SK-N-SH treated with all-trans-retinoic acid at 6 μM for 48 hours (cell line): ENCODE measurements around the gene ESM1.
A peak's percentile ranks its signal among the peaks of the same experiment; 100 is the strongest.

Source experiments
- ATAC-seq: fragments of 200-7000 bp; cut with Tn5 transposase; 3 replicates; pipeline ENCODE4 v1.9.1; 2020; ENCODE audit warnings: mild to moderate bottlenecking, moderate library complexity
- ARNTL ChIP-seq: fragments of 450-650 bp; formaldehyde crosslinking; IDR thresholded peaks from 2 replicates; pipeline ENCODE4 v1.5.0; 2020; ENCODE audit warnings: low read depth, mild to moderate bottlenecking, moderate library complexity, borderline replicate concordance
- BACH2 ChIP-seq: fragments of 250-450 bp; sonication (Bioruptor Pico); IDR thresholded peaks from 2 replicates; pipeline ENCODE4 v1.9.0; 2021; ENCODE audit warnings: mild to moderate bottlenecking, borderline replicate concordance
- CSDC2 ChIP-seq: fragments of 250-450 bp; sonication (Bioruptor Pico); IDR thresholded peaks from 2 replicates; pipeline ENCODE4 v1.5.0; 2020; ENCODE audit warnings: mild to moderate bottlenecking, moderate library complexity
- GLIS3 ChIP-seq: fragments of 250-450 bp; sonication (Bioruptor Pico); IDR thresholded peaks from 2 replicates; pipeline ENCODE4 v1.5.0; 2020; ENCODE audit warnings: mild to moderate bottlenecking, moderate library complexity
- ISL1 ChIP-seq: fragments of 250-450 bp; sonication (Bioruptor Pico); IDR thresholded peaks from 2 replicates; pipeline ENCODE4 v2.1.2; 2022; ENCODE audit warnings: mild to moderate bottlenecking, moderate library complexity
- OSR1 ChIP-seq: fragments of 250-450 bp; sonication (Bioruptor Pico); IDR thresholded peaks from 2 replicates; pipeline ENCODE4 v1.8.0; 2022; ENCODE audit warnings: moderate library complexity, mild to moderate bottlenecking, inconsistent platforms
- PPARA ChIP-seq: fragments of 250-450 bp; sonication (Bioruptor Pico); IDR thresholded peaks from 2 replicates; pipeline ENCODE4 v1.5.0; 2020; ENCODE audit warnings: mild to moderate bottlenecking, borderline replicate concordance
- RARB ChIP-seq: fragments of 250-450 bp; sonication (Bioruptor Pico); IDR thresholded peaks from 2 replicates; pipeline ENCODE4 v1.8.0; 2021; ENCODE audit warnings: mild to moderate bottlenecking, moderate library complexity
- SNAI2 ChIP-seq: fragments of 250-450 bp; sonication (Bioruptor Pico); IDR thresholded peaks from 2 replicates; pipeline ENCODE4 v1.5.0; 2020; ENCODE audit warnings: mild to moderate bottlenecking, moderate library complexity
- TCF4 ChIP-seq: fragments of 250-450 bp; sonication (Bioruptor Pico); IDR thresholded peaks from 2 replicates; pipeline ENCODE4 v1.8.0; 2021; ENCODE audit warnings: mild to moderate bottlenecking, moderate library complexity, borderline replicate concordance
- TOX ChIP-seq: fragments of 250-450 bp; sonication (Bioruptor Pico); IDR thresholded peaks from 2 replicates; pipeline ENCODE4 v1.8.0; 2021; ENCODE audit warnings: mild to moderate bottlenecking, moderate library complexity, borderline replicate concordance
- ZC3H10 ChIP-seq: fragments of 250-450 bp; sonication (Bioruptor Pico); IDR thresholded peaks from 2 replicates; pipeline ENCODE4 v1.5.1; 2021; ENCODE audit warnings: mild to moderate bottlenecking, moderate library complexity
- ZFP3 ChIP-seq: fragments of 250-450 bp; sonication (Bioruptor Pico); IDR thresholded peaks from 2 replicates; pipeline ENCODE4 v1.5.0; 2020; ENCODE audit warnings: mild to moderate bottlenecking, moderate library complexity
- ZFP30 ChIP-seq: fragments of 450-650 bp; formaldehyde crosslinking; IDR thresholded peaks from 2 replicates; pipeline ENCODE4 v1.5.0; 2022; ENCODE audit warnings: mild to moderate bottlenecking, moderate library complexity
- ZNF565 ChIP-seq: fragments of 450-650 bp; formaldehyde crosslinking; conservative IDR thresholded peaks from 2 replicates; pipeline ENCODE4 v1.5.0; 2020; ENCODE audit warnings: low read depth, mild to moderate bottlenecking, moderate library complexity
- ZNF70 ChIP-seq: fragments of 450-650 bp; formaldehyde crosslinking; IDR thresholded peaks from 2 replicates; pipeline ENCODE4 v1.5.0; 2020; ENCODE audit warnings: mild to moderate bottlenecking, moderate library complexity
- ZNF8 ChIP-seq: fragments of 450-650 bp; formaldehyde crosslinking; IDR thresholded peaks from 2 replicates; pipeline ENCODE4 v1.5.0; 2020; ENCODE audit warnings: mild to moderate bottlenecking, moderate library complexity
- TF ChIP-seq, protein P1 (sequence below): fragments of 250-450 bp; sonication (Bioruptor Pico); IDR thresholded peaks from 2 replicates; pipeline ENCODE4 v1.5.1; 2020; ENCODE audit warnings: low read depth, mild to moderate bottlenecking, moderate library complexity
- TF ChIP-seq, protein P2 (sequence below): fragments of 250-450 bp; sonication (Bioruptor Pico); IDR thresholded peaks from 2 replicates; pipeline ENCODE4 v1.8.0; 2021; ENCODE audit warnings: low read depth, mild to moderate bottlenecking, moderate library complexity, borderline replicate concordance
- TF ChIP-seq, protein P3 (sequence below): fragments of 250-450 bp; sonication (Bioruptor Pico); IDR thresholded peaks from 2 replicates; pipeline ENCODE4 v1.5.1; 2021; ENCODE audit warnings: mild to moderate bottlenecking, moderate library complexity
- TF ChIP-seq, protein P4 (sequence below): fragments of 250-450 bp; sonication (Bioruptor Pico); IDR thresholded peaks from 2 replicates; pipeline ENCODE4 v1.5.0; 2020; ENCODE audit warnings: mild to moderate bottlenecking, moderate library complexity

The ESM1 gene

DNA sequence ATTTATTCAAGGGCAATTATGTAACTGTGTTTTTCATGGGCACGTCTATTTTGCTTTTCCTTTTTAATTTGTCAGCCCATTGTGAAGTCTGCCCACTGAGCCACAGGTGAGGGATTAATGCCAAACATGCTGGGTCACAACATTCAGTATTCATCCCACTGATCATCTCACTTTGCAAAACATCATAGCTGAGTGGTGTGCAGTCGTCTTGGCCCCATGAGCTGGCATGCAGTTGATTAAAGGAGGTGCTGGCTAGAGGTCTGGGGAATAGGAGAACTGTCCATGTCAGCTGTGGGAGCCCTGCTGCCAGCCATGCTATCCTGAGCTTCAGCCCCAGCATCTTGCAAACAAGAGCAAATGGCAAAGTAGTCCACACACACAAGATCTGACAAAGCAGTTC lies 11.7 kb upstream of the ESM1 start:
- TF ChIP-seq ZFP3 (CRISPR knock-in tag), result no peak
- TF ChIP-seq, protein P1, sequence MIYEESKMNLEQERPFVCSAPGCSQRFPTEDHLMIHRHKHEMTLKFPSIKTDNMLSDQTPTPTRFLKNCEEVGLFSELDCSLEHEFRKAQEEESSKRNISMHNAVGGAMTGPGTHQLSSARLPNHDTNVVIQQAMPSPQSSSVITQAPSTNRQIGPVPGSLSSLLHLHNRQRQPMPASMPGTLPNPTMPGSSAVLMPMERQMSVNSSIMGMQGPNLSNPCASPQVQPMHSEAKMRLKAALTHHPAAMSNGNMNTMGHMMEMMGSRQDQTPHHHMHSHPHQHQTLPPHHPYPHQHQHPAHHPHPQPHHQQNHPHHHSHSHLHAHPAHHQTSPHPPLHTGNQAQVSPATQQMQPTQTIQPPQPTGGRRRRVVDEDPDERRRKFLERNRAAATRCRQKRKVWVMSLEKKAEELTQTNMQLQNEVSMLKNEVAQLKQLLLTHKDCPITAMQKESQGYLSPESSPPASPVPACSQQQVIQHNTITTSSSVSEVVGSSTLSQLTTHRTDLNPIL, result no peak
- no peak for TF ChIP-seq PPARA (CRISPR knock-in tag)
- TF ChIP-seq, all 23 proteins: peak for 0
- ATAC-seq, result no peak; the same call in 2 of the 3 replicates

DNA sequence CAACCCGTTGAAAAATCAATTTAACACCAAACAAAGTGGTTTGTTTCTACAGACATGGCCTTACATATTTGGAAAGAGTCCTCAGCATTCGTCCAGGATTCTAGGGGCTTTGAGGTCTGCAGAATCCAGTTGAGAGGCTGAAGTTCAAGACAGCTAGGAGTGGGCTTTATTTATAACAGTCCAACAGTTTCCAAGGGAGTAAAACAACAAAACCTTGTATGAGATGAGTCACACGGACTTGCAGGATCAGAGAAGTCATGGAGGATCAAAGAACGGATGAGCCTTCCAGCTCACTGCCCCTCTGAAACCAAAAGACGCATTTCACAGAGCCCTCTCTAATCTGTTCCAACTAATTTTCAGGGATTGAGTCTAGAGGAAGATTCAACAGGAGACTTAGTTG lies 11.1 kb upstream of the ESM1 start:
- TF ChIP-seq CSDC2 (CRISPR knock-in tag) (no peak), GLIS3 (CRISPR knock-in tag) (no peak), ZNF70 (CRISPR knock-in tag) (no peak), PPARA (CRISPR knock-in tag) (no peak), RARB (no peak)
- TF ChIP-seq, protein P1, result no peak
- peak; percentile 58 for ATAC-seq

DNA sequence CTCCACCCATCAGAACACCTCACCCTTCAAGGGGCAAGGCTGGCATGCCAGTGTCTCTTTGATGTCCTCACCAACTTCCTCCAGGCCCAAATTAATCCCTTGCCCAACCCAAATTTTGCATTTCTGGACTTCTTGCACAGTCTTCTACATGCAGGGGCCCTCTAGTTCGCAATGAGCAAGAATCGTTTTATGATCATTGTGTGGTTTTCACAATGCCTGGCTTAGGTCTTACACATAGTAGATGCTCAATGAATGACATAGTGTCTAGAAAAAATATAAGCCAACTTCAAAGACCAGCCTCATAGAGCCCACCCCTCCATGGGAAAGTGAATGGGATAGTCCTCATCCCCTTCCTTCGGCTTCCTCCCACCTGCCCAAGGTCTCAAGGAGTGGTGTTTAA lies 9.8 kb upstream of the ESM1 start:
- TF ChIP-seq OSR1 (no peak), PPARA (CRISPR knock-in tag) (no peak), ISL1 (CRISPR knock-in tag) (no peak), ZNF565 (no peak), SNAI2 (CRISPR knock-in tag) (no peak), ZFP3 (CRISPR knock-in tag) (no peak), ZFP30 (no peak), ZNF8 (CRISPR knock-in tag) (no peak), GLIS3 (CRISPR knock-in tag) (no peak), ARNTL (CRISPR knock-in tag) (no peak), ZC3H10 (CRISPR knock-in tag) (no peak), TCF4 (no peak), RARB (no peak), BACH2 (CRISPR knock-in tag) (no peak), TOX (CRISPR knock-in tag) (no peak), ZNF70 (CRISPR knock-in tag) (no peak)
- TF ChIP-seq, protein P2, sequence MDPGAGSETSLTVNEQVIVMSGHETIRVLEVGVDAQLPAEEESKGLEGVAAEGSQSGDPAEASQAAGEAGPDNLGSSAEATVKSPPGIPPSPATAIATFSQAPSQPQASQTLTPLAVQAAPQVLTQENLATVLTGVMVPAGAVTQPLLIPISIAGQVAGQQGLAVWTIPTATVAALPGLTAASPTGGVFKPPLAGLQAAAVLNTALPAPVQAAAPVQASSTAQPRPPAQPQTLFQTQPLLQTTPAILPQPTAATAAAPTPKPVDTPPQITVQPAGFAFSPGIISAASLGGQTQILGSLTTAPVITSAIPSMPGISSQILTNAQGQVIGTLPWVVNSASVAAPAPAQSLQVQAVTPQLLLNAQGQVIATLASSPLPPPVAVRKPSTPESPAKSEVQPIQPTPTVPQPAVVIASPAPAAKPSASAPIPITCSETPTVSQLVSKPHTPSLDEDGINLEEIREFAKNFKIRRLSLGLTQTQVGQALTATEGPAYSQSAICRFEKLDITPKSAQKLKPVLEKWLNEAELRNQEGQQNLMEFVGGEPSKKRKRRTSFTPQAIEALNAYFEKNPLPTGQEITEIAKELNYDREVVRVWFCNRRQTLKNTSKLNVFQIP (CRISPR knock-in tag), result no peak
- TF ChIP-seq, protein P3, sequence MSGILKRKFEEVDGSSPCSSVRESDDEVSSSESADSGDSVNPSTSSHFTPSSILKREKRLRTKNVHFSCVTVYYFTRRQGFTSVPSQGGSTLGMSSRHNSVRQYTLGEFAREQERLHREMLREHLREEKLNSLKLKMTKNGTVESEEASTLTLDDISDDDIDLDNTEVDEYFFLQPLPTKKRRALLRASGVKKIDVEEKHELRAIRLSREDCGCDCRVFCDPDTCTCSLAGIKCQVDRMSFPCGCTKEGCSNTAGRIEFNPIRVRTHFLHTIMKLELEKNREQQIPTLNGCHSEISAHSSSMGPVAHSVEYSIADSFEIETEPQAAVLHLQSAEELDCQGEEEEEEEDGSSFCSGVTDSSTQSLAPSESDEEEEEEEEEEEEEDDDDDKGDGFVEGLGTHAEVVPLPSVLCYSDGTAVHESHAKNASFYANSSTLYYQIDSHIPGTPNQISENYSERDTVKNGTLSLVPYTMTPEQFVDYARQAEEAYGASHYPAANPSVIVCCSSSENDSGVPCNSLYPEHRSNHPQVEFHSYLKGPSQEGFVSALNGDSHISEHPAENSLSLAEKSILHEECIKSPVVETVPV, result no peak
- TF ChIP-seq, protein P1, result no peak
- TF ChIP-seq, protein P4, sequence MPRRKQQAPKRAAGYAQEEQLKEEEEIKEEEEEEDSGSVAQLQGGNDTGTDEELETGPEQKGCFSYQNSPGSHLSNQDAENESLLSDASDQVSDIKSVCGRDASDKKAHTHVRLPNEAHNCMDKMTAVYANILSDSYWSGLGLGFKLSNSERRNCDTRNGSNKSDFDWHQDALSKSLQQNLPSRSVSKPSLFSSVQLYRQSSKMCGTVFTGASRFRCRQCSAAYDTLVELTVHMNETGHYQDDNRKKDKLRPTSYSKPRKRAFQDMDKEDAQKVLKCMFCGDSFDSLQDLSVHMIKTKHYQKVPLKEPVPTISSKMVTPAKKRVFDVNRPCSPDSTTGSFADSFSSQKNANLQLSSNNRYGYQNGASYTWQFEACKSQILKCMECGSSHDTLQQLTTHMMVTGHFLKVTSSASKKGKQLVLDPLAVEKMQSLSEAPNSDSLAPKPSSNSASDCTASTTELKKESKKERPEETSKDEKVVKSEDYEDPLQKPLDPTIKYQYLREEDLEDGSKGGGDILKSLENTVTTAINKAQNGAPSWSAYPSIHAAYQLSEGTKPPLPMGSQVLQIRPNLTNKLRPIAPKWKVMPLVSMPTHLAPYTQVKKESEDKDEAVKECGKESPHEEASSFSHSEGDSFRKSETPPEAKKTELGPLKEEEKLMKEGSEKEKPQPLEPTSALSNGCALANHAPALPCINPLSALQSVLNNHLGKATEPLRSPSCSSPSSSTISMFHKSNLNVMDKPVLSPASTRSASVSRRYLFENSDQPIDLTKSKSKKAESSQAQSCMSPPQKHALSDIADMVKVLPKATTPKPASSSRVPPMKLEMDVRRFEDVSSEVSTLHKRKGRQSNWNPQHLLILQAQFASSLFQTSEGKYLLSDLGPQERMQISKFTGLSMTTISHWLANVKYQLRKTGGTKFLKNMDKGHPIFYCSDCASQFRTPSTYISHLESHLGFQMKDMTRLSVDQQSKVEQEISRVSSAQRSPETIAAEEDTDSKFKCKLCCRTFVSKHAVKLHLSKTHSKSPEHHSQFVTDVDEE, result no peak
- no peak for ATAC-seq
